Endothelial cell (in vitro differentiated cells): ENCODE measurements around the gene LRBA. TPM values are rescaled to one million over a fixed set of nuclear protein-coding genes. Genes with fewer than 3 reads are reported as not detected.

Experiments
- DNase-seq: peaks from one replicate; pipeline ENCODE4 v3.0.0; 2021; ENCODE audit warnings: low spot score
- H3K27ac Mint-ChIP-seq: one replicate; pipeline ENCODE4 v1.8.0; 2021; ENCODE audit warnings: mixed read lengths, inconsistent platforms; ENCODE audit not compliant: unreplicated experiment
- H3K27me3 Mint-ChIP-seq: one replicate; pipeline ENCODE4 v1.8.0; 2021; ENCODE audit warnings: mild to moderate bottlenecking, moderate library complexity, mixed read lengths, inconsistent platforms; ENCODE audit not compliant: unreplicated experiment
- H3K36me3 Mint-ChIP-seq: one replicate; pipeline ENCODE4 v1.8.0; 2021; ENCODE audit warnings: mild to moderate bottlenecking, low read depth, mixed read lengths, inconsistent platforms; ENCODE audit not compliant: unreplicated experiment
- H3K4me1 Mint-ChIP-seq: one replicate; pipeline ENCODE4 v1.8.0; 2021; ENCODE audit warnings: mild to moderate bottlenecking, mixed read lengths, inconsistent platforms; ENCODE audit not compliant: unreplicated experiment
- H3K4me3 Mint-ChIP-seq: one replicate; pipeline ENCODE4 v1.8.0; 2021; ENCODE audit warnings: mild to moderate bottlenecking, mixed read lengths, inconsistent platforms; ENCODE audit not compliant: unreplicated experiment
- H3K9me3 Mint-ChIP-seq: one replicate; pipeline ENCODE4 v1.8.0; 2021; ENCODE audit warnings: mixed read lengths, inconsistent platforms; ENCODE audit not compliant: unreplicated experiment
- total RNA-seq: library from RNA; stranded (reverse); fragmentation: NEBNext Ultra II Directional; extraction: Animal tissue kit (Norgen Biotek cat#: 25700); gene quantifications from one replicate; pipeline ENCODE4 v1.2.1, GENCODE V29; 2021; ENCODE audit not compliant: unreplicated experiment
- TF ChIP-seq, protein P1 (sequence below): fragments of 200-600 bp; sonication (generic); IDR thresholded peaks from one replicate; pipeline ENCODE4 v1.5.0; 2021; ENCODE audit warnings: antibody characterized with exemption; ENCODE audit not compliant: unreplicated experiment

The LRBA gene
- total RNA-seq, 1 donor from 2014 or later = 44.3 TPM

DNA sequence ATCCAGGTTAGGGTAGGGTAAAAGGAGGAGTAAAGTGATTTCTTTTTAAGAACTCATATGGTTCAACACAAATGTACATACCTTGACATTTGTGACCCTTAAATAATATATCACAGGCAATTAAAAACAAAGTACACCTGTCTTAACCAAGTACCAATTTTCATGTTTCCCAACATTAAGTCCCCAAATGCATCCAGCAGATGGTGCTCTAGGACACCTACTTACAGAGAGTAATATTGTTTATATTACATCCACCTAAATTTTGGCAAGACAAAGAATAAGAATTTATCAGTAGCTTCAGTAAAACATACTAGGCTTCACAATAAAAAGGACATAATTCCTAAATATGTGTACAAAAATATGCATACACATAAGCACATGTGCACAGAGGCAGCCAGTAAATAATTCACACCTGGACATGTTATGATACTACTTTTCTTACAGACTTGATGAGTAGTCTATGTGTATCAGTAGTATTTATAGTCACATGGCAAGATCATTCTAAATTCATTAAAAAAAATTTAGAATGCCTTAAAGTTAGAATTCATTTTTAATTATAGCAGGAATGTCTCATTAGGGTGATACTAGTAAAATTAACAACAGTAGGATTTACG is 717.1 kb downstream of the LRBA start:
- Mint-ChIP-seq H3K36me3 (no peaks in the 10 kb centered on the region), H3K27ac (no peak overlapping the region), H3K4me1 (no peaks in the 10 kb centered on the region), H3K4me3 (no peak overlapping the region), H3K27me3 (no peaks in the 10 kb centered on the region), H3K9me3 (no peaks in the 10 kb centered on the region)
- DNase-seq = peak; percentile 42
- TF ChIP-seq, protein P1, sequence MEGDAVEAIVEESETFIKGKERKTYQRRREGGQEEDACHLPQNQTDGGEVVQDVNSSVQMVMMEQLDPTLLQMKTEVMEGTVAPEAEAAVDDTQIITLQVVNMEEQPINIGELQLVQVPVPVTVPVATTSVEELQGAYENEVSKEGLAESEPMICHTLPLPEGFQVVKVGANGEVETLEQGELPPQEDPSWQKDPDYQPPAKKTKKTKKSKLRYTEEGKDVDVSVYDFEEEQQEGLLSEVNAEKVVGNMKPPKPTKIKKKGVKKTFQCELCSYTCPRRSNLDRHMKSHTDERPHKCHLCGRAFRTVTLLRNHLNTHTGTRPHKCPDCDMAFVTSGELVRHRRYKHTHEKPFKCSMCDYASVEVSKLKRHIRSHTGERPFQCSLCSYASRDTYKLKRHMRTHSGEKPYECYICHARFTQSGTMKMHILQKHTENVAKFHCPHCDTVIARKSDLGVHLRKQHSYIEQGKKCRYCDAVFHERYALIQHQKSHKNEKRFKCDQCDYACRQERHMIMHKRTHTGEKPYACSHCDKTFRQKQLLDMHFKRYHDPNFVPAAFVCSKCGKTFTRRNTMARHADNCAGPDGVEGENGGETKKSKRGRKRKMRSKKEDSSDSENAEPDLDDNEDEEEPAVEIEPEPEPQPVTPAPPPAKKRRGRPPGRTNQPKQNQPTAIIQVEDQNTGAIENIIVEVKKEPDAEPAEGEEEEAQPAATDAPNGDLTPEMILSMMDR = peak; percentile 42

DNA sequence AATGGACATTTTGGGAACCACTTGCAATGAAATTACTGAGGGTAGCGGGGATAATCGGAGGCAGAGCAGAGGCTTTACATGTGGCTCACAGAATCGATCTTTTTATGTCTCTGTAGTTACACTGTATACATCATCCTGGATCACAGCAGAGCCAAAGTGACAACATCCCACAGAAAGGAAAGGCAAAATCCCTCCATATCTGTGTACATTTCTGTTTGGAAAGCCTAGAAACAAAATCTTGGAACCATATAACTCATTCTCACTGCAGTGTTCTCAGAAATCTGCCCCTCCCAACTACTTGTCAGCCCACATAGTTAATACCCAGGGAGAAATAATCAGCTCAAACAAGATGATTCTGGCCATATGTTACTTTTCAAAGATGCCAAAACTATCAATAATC is 725.2 kb downstream of the LRBA start:
- H3K27ac Mint-ChIP-seq = no peak overlapping the region
- no peak overlapping the region for H3K4me3 Mint-ChIP-seq
- no peak for DNase-seq
- no peaks in the 10 kb centered on the region for H3K4me1 Mint-ChIP-seq
- H3K27me3 Mint-ChIP-seq = no peaks in the 10 kb centered on the region
- H3K9me3 Mint-ChIP-seq = no peaks in the 10 kb centered on the region
- TF ChIP-seq, protein P1 = no peak
- no peaks in the 10 kb centered on the region for H3K36me3 Mint-ChIP-seq

DNA sequence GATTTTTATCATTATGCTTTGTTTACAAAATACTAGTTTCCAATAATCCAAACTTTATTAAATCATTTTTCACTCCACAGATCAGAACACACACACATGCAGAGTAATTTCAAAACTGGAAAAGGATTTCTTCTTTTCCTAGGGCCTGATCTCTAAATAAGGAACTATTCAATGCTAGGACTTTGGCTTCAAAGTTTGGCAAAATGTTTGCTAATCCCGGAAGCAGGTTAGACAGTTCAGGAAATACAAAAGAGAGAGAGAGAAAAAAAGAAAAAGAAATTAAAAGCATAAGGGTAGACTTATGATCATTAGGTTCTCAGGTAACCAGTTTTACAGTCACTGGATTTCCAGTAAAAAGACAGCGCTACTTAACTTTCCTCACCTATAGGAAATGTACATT is 725.9 kb downstream of the LRBA start:
- H3K4me3 Mint-ChIP-seq = no peak overlapping the region
- TF ChIP-seq, protein P1 = no peak
- no peak overlapping the region for H3K27ac Mint-ChIP-seq
- no peaks in the 10 kb centered on the region for H3K4me1 Mint-ChIP-seq
- no peak for DNase-seq
- no peaks in the 10 kb centered on the region for H3K27me3 Mint-ChIP-seq
- H3K9me3 Mint-ChIP-seq = no peaks in the 10 kb centered on the region
- no peaks in the 10 kb centered on the region for H3K36me3 Mint-ChIP-seq

DNA sequence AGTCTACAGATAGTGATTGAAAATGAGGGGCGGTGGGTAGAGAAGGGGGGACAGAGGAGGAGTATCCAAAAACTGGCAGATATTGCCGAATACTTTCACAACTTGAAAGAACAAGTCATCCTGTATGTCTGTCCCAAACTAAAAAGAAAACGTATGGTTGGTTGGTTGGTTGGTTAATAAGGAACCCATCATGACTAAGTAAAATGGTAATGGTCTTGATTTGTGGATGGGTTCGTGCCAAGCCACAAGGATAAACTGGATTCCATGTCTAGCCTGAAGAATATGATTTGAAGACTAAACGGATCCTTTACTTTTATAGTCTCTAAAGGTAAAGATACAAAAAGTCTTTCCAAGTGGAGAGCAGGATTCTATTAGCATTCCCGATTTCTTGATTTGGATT is 728.4 kb downstream of the LRBA start:
- Mint-ChIP-seq H3K36me3 (peaks cover 3% of the 10 kb centered on the region), H3K27me3 (no peaks in the 10 kb centered on the region), H3K9me3 (no peaks in the 10 kb centered on the region), H3K27ac (no peak overlapping the region), H3K4me3 (no peak overlapping the region), H3K4me1 (no peaks in the 10 kb centered on the region)
- TF ChIP-seq, protein P1 = no peak
- DNase-seq = no peak

DNA sequence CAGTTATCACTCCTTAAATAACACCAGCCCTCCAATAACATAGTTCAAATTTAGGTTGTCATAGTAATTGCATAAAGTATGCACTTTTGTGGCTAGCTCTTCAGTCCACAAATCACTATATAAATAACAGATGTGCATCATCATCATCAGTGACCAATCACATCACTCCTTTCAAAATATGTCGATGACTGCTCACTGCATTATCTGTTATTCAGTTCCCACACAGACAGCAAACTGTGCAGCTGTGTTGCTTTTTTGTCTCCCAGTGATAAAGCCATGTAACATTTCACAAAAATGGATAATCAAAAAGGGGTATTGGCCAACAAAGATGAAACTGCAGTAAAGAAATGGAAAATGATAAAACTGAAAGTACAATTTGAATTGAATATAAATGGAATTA is 731.4 kb downstream of the LRBA start:
- Mint-ChIP-seq H3K27me3 (no peaks in the 10 kb centered on the region), H3K27ac (no peak overlapping the region), H3K4me3 (no peak overlapping the region), H3K4me1 (peaks cover 2% of the 10 kb centered on the region), H3K9me3 (no peaks in the 10 kb centered on the region), H3K36me3 (peaks cover 3% of the 10 kb centered on the region)
- TF ChIP-seq, protein P1 = no peak
- no peak for DNase-seq
